GM18951 (cell line): ENCODE data around the gene HRK.

Source experiments
- POLR2A ChIP-seq: IDR thresholded peaks from 4 replicates; pipeline ENCODE4 v1.6.1; 2011; ENCODE audit warnings: mild to moderate bottlenecking; ENCODE audit not compliant: insufficient read length, insufficient read depth; ENCODE audit errors: extremely low read depth
- in situ Hi-C: fragments of 300-500 bp; cut with MboI; formaldehyde crosslinking; loops from one replicate; pipeline ENCODE4 v1.12.0; 2022; ENCODE audit warnings: low sequenced_read_pairs, mixed read lengths, inconsistent platforms; ENCODE audit not compliant: unreplicated experiment

Gene HRK

DNA sequence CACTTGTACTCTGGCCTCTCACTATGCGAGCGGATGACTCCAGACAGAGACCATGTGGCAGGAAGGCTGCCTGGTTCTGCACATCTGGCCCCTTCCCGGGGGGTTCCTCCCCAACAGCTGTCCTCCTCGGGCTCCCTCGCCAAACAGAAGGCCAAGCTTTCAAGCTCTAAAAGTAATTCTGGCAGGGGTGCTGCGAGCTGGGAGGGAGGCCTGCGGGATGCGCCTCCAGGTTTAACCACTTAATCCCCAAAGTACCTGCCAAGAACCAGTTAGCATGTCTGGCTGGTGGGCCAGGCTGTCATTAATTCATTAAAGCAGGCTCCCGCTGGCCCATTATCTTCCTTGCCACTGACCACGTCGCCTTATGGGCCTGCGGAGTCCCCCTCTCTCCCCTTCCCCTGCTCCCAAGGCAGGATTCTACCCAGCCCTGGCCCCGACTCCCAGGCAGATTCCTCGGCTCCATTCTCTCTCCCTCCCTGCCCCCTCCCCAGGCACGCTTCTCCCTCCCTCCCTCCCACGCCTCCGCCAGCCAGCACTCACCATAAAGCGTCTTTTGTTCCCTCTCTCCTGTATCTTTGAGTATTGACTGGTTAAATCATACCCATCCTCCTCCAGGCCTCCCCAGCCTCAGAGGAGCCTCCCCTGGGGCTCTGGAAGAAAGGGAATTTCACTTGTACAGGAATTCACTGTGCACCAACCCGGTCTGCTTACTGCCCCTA, 4.9 kb downstream of the HRK start:
- in situ Hi-C loops, result no loop called here

GRCh38 chr12:116874324-116874995, 6.8 kb downstream of the HRK start:
- in situ Hi-C loops, result no loop called here
- no peak for TF ChIP-seq POLR2A

More for the DNA sequence above, 4.9 kb downstream of the HRK start:
- TF ChIP-seq POLR2A, result no peak

GRCh38 chr12:116870306-116870705, 10.9 kb downstream of the HRK start:
- no peak for TF ChIP-seq POLR2A
- in situ Hi-C loops, result no loop called here

GRCh38 chr12:116867523-116867922, 13.7 kb downstream of the HRK start:
- TF ChIP-seq POLR2A, result no peak
- in situ Hi-C loops, result no loop called here

DNA sequence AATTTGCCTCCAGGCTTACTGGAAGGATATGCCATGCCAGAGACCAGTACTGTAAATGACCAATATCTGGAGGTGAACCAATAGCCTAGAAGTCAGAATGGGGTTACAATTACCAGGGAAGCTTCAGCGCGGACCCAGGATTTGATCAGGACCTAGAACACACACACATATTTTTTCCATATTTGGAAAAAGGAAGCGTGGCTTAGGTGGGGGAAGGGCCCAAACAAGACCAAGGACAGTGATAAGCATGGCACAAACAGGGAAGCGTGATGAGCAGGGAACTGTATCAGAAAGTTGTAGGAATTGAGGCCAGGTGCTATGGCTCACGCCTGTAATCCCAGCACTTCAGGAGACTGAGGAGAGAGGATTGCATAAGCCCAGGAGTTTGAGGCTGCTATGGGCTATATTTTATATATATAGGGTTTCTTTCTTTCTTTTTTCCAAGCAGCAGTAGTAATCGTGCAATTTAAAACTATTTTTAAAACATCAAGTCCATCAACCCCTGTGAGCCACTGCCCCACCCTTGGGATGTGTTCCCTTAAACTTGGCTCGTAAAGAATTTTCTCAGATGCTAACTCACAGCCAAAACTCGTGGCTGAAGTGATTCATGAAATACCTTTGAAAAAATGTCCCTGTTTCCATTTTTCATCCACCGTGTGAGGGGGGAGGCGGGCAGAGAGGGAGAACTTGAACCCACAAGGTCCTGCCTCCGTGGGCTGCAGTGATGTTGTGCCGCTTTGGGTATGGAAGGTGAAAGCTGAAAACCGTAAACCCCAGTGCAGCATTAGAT, 16.7 kb downstream of the HRK start:
- in situ Hi-C loops, result no loop called here
- no peak for TF ChIP-seq POLR2A

DNA sequence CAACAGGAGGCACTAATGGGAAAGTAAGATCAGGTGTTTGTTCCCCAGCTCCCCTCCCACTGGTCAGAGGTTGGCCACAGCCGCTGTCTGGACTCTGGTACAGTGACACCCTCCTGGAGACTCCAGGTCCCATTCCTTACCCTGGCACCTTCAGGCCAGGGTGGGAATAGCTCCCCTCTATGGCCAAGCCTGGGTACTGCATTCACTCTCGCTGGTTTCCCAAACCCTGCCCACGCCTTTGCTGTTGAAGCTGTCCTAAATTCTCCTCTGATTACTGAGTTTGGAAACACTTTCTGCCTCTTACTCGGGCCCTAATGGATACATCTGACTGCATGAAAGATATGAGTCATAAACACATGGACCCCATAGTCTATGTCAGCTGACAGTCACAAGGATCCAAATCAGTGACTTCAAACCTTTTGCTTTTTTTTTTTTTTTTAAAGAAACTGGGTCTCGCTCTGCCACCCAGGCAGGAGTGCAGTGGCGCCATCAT, 17.9 kb downstream of the HRK start:
- in situ Hi-C loops, result no loop called here
- no peak for TF ChIP-seq POLR2A

DNA sequence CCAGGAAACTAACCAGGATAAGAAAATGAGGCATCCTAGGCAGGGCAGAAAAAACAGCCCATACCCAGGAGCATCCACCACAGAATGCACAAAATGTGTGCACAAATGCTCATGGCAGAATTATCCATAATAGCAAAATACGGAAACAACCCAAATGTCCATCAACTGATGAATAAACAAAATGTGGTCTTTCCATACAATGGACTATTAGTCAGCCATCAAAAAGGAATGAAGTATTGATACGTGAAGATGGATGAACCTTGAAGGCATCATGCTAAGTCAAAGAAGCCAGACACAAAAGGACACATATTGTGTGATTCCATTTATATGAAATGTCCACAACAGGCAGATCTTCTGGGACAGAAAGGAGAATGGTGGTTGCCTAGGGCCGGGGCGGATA, 19.1 kb downstream of the HRK start:
- in situ Hi-C loops, result no loop called here
- no peak for TF ChIP-seq POLR2A

- TF ChIP-seq POLR2A, result no peak
- in situ Hi-C loops, result no loop called here
Measured at GRCh38 chr12:116861320-116861719, 19.9 kb downstream of the HRK start.

DNA sequence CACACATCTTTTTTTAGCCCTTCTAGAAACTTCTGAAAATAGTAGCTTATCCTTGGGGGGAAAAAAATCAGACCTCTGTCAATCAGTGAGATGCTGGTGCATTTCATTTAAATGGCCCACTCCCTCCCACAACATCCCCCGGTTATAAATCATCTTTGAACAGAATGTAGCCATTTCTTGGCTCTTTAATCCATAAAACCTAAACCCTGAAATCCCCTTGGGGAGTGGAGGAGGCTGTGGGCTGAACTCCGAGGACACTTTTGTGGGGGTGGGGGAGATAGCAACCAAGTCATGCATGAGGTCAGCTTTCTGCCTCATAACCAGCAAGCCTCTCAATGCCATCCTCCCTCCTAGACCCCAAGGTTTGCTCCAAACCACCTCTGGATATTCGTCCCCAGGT, 21.0 kb downstream of the HRK start:
- in situ Hi-C loops, result no loop called here

GRCh38 chr12:116859079-116859478, 22.2 kb downstream of the HRK start:
- in situ Hi-C loops, result no loop called here

More for the DNA sequence above, 21.0 kb downstream of the HRK start:
- TF ChIP-seq POLR2A, result no peak

DNA sequence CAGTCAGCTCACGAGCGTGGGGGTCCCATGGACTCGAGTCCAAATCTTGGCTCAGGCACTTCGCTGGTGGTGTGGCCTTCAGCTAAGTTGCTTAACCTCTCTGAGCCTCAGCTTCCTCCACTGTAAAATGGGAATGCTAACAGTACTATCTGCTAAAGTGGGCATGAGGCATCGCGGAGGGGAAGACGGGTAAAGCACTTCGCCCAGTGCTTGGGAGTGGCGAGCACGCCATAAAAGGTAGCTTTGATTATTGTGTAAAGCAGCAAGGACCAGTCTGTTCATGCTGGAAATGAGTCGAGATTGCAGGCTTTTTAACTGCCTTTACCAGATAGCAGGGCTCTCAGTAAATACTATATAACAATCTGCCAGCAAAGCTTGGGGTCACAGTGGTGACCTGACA, 24.5 kb downstream of the HRK start:
- in situ Hi-C loops, result no loop called here
- no peak for TF ChIP-seq POLR2A

More at GRCh38 chr12:116859079-116859478, 22.2 kb downstream of the HRK start:
- TF ChIP-seq POLR2A, result no peak

- in situ Hi-C loops, result no loop called here
- TF ChIP-seq POLR2A, result no peak
Measured at GRCh38 chr12:116855744-116856470, 25.3 kb downstream of the HRK start.

DNA sequence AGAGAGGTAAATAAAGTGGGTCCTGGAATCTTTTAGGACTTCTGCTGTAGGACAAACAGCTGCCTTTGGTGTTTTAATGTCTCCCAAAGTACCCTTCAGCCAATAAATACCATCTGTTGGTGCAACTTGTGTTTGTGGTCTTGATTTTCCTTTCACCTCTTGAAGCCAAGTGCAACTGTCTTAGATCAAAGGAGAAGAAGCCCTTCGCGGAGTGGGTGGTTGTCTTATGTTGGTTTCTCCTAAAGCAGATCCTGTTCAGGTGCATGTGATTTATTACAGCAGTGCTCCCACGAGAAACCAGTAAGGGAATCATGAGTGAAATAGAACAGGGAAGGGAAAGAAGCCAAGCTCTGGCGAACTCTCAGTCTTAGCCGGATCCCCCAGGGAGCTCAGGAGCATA, 27.7 kb downstream of the HRK start:
- TF ChIP-seq POLR2A, result no peak
- in situ Hi-C loops, result no loop called here
